B cell (primary cell): ENCODE data around the gene RAB3A.

Source experiments
- CTCF ChIP-seq: fragments of 200-600 bp; IDR thresholded peaks from one replicate; pipeline ENCODE4 v1.8.0; 2022; ENCODE audit warnings: antibody characterized with exemption, mild to moderate bottlenecking
- EZH2 ChIP-seq: IDR thresholded peaks from 2 replicates; pipeline ENCODE4 v1.6.1; 2012; ENCODE audit warnings: borderline replicate concordance, low read depth, mild to moderate bottlenecking, moderate library complexity, low read length; ENCODE audit not compliant: insufficient read depth, poor library complexity, severe bottlenecking

DNA sequence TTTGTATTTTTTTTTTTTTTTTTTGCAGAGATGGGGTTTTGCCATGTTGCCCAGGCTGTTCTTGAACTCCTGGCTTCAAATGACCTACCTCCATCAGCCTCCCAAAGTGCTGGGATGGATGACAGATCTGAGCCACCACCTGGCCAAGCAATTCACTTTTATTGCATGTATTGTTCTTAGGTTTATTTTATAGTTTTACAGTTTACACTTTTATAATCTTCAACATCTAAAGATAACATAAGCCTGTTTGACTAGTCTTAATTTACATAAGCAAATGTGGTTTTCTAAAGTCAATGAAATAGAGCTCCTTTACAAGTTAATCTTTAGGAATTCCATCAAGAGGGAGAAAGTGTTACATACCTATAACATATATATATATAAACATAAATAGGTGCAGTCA is 20.3 kb downstream of the RAB3A start:
- TF ChIP-seq CTCF, result no peak
- no peak for TF ChIP-seq EZH2
